ENCODE measurements around the gene ZNF540. TPM values are rescaled to one million over a fixed set of nuclear protein-coding genes. Genes with fewer than 3 reads are reported as not detected.

Gene ZNF540
- total and polyA plus RNA-seq, 2 of the 4 experiments (the other 2 are of a cell fraction) = 0.34 to 0.54 TPM

DNA sequence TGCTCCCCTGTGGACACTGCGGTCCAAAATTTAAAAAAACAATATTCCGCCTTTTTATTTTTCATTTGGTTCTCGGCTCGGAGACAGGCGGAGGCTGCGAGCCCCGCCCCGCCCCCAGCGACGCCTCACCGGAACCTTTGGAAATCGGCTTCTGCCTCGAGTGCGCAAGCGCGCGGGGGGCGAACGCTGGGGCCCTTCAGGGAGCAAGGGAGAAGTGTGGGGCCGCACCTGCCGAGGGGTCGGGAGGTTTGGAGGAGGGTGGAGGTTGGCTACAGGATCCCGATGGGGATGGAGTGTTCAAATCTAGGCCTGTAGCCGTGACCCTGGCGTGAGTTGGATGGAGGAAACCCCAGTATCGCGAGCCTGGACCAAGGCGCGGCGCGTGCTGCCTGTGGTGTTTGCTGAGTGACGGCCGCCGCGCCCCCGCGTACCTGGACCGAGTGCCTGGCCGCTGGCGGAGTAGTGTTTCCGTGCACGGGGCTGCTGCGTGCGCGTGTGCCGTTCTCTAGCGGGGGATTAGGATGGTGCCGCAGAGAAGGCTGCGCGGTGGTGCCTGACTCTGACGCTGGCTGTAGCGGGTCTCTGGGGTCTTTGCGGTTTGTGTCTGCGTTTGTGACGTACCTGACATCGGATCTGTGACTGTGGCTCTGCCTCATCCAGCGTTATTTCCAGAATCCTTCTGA lies 61.2 kb downstream of the ZNF540 start:
- no peaks in the 10 kb centered on the region for H3K4me1 ChIP-seq (ENCODE audit: control insufficient read depth, insufficient read depth, low read length)
- ATAC-seq (ENCODE audit: low read depth) = peak; percentile 78
- H3K56ac ChIP-seq (ENCODE audit: extremely low read depth, insufficient read depth, low read length) = 0 out of 2 replicates have a peak overlapping the region, but pooled peaks have one; percentile 46
- no peaks in the 10 kb centered on the region for H3K36me3 ChIP-seq (ENCODE audit: control insufficient read depth, insufficient read depth, low read length)
- H4K20me1 ChIP-seq (ENCODE audit: insufficient read depth, low read length) = no peaks in the 10 kb centered on the region
- WGBS, 2 experiments (ENCODE audit: extremely low coverage in 2 of 2, insufficient read length in 1 of 2) = 1% methylated on average over 33 of the region's 57 CpGs; no CpG with 5 or more reads in 1 of the 2 experiments
- peak overlapping the region; percentile 58; the same call in 1 of the 2 replicates for H2BK120ac ChIP-seq (ENCODE audit: low read depth, low read length)
- H2AK5ac ChIP-seq (ENCODE audit: low read depth, low read length) = peak overlapping the region; percentile 3; the same call in 1 of the 2 replicates
- H2AK9ac ChIP-seq (replicated peaks; ENCODE audit: low read depth, low read length, poor library complexity) = peak overlapping the region; percentile 65
- peak overlapping the region; percentile 91; the same call in 1 of the 2 replicates for H3K14ac ChIP-seq (replicated peaks; ENCODE audit: low read depth, low read length)
- peaks cover 0 to 15% of the 10 kb centered on the region in 2 experiments; a peak in 2 of 4 replicates for H3K79me1 ChIP-seq (ENCODE audit: low read depth in 1 of 2, low read length in 2 of 2)
- BruUV-seq (replicated peaks) = no TSS peak
- ChIA-PET POLR2A (ENCODE audit: unreplicated experiment) (interaction anchor here (0.6 kb wide), 1 partner anchor 285 kb away, joined by 3 read pairs; the partner anchor contains the start of gene ZNF527), CTCF (no interaction called here)
- H3K4ac ChIP-seq (ENCODE audit: low read depth, low read length) = peak overlapping the region; percentile 85
- H2BK15ac ChIP-seq (ENCODE audit: low read depth, low read length) = peak overlapping the region; percentile 77; the same call in 1 of the 3 replicates
- H3K27ac ChIP-seq (ENCODE audit: insufficient read depth, low read length) = peak overlapping the region; percentile 71
- intact Hi-C loops (cut with micrococcal nuclease) = loop anchor here (2.0 to 5.0 kb wide), 2 partner anchors 37 to 189 kb away; partner anchors contain the start of genes ZNF569 and ZNF570
- in situ Hi-C loops (cut with MboI; ENCODE audit: low sequenced_read_pairs) = no loop called here
- peak overlapping the region; percentile 83 for H4K5ac ChIP-seq (ENCODE audit: low read depth, low read length)
- H3K27me3 ChIP-seq (ENCODE audit: control insufficient read depth, insufficient read depth, low read length) = no peaks in the 10 kb centered on the region
- H3K4me2 ChIP-seq (ENCODE audit: low read depth, low read length) = peak overlapping the region; percentile 95
- peak overlapping the region; percentile 86 to 88 for H4K8ac ChIP-seq (ENCODE audit: low read depth in 2 of 2, low read length in 2 of 2)
- peaks cover 2% of the 10 kb centered on the region; the same call in 1 of the 2 replicates for H3K9me3 ChIP-seq (ENCODE audit: control insufficient read depth, insufficient read depth, low read length)
- peak overlapping the region; percentile 44 for H3K18ac ChIP-seq (ENCODE audit: low read depth, low read length)
- peak overlapping the region; percentile 89 for H3K4me3 ChIP-seq (ENCODE audit: insufficient read depth, low read depth, low read length)
- dilution Hi-C loops (cut with HindIII; ENCODE audit: low sequenced_read_pairs, unreplicated experiment) = no loop called here
- H4K91ac ChIP-seq (ENCODE audit: insufficient read depth, low read depth, low read length) = peak overlapping the region; percentile 81
- H3K9me1 ChIP-seq (ENCODE audit: insufficient read depth, low read length) = no peaks in the 10 kb centered on the region
- H3K23ac ChIP-seq (ENCODE audit: low read depth, low read length) = 0 out of 2 replicates have a peak overlapping the region, but pooled peaks have one; percentile 4
- H2AFZ ChIP-seq (replicated peaks; ENCODE audit: low read length, poor library complexity) = peak overlapping the region; percentile 98
- H2BK20ac ChIP-seq (ENCODE audit: low read depth, low read length) = no peak overlapping the region
- H3K9ac ChIP-seq (ENCODE audit: low read depth, low read length) = peak overlapping the region; percentile 71
- peak; percentile 68 for DNase-seq
- H2BK5ac ChIP-seq (ENCODE audit: low read depth, low read length, poor library complexity, severe bottlenecking) = peak overlapping the region; percentile 68
- TF ChIP-seq, protein P1, sequence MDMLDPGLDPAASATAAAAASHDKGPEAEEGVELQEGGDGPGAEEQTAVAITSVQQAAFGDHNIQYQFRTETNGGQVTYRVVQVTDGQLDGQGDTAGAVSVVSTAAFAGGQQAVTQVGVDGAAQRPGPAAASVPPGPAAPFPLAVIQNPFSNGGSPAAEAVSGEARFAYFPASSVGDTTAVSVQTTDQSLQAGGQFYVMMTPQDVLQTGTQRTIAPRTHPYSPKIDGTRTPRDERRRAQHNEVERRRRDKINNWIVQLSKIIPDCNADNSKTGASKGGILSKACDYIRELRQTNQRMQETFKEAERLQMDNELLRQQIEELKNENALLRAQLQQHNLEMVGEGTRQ (IDR thresholded peaks at IDR 0.05; ENCODE audit: low read depth, low read length) = peak; percentile 48; the same call in 1 of the 2 replicates
- TF ChIP-seq MAZ (IDR thresholded peaks at IDR 0.05; ENCODE audit: borderline replicate concordance, low read depth, low read length) (0 out of 2 replicates have a peak, but pooled peaks have one; percentile 22), MAFK (IDR thresholded peaks at IDR 0.05; ENCODE audit: low read depth, low read length) (no peak), POLR2A (IDR thresholded peaks at IDR 0.05; ENCODE audit: low read depth, low read length) (no peak; the same call in 1 of the 2 replicates), MXI1 (IDR thresholded peaks at IDR 0.05; ENCODE audit: borderline replicate concordance, low read depth, low read length) (peak; percentile 22; the same call in 1 of the 2 replicates), CTCF (conservative IDR thresholded peaks at IDR 0.05; ENCODE audit: low read depth, low read length) (no peak; the same call in 1 of the 2 replicates), CHD1 (IDR thresholded peaks at IDR 0.05; ENCODE audit: low read depth, low read length) (no peak), RCOR1 (IDR thresholded peaks at IDR 0.05; ENCODE audit: insufficient replicate concordance, low read length) (peak; percentile 6), BHLHE40 (IDR thresholded peaks at IDR 0.05; ENCODE audit: low read depth, low read length) (peak; percentile 86), RAD21 (IDR thresholded peaks at IDR 0.05; ENCODE audit: low read length) (no peak), CEBPB (IDR thresholded peaks at IDR 0.05; ENCODE audit: low read depth, low read length) (no peak), RFX5 (IDR thresholded peaks at IDR 0.05; ENCODE audit: low read depth, low read length) (no peak)
- TF ChIP-seq, protein P2, sequence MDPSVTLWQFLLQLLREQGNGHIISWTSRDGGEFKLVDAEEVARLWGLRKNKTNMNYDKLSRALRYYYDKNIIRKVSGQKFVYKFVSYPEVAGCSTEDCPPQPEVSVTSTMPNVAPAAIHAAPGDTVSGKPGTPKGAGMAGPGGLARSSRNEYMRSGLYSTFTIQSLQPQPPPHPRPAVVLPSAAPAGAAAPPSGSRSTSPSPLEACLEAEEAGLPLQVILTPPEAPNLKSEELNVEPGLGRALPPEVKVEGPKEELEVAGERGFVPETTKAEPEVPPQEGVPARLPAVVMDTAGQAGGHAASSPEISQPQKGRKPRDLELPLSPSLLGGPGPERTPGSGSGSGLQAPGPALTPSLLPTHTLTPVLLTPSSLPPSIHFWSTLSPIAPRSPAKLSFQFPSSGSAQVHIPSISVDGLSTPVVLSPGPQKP (IDR thresholded peaks at IDR 0.05; ENCODE audit: borderline replicate concordance, low read depth, low read length) = no peak

Data from IMR-90 (cell line).